Measurements from ENCODE around the gene EFNA2. TPM values are rescaled to one million over a fixed set of nuclear protein-coding genes. Genes with fewer than 3 reads are reported as not detected.

The EFNA2 gene
- total RNA-seq, result not detected
- polyA plus RNA-seq, result not detected
- total RNA-seq, result 0 to 0.09 (median 0) reads per million in 6 experiments

DNA sequence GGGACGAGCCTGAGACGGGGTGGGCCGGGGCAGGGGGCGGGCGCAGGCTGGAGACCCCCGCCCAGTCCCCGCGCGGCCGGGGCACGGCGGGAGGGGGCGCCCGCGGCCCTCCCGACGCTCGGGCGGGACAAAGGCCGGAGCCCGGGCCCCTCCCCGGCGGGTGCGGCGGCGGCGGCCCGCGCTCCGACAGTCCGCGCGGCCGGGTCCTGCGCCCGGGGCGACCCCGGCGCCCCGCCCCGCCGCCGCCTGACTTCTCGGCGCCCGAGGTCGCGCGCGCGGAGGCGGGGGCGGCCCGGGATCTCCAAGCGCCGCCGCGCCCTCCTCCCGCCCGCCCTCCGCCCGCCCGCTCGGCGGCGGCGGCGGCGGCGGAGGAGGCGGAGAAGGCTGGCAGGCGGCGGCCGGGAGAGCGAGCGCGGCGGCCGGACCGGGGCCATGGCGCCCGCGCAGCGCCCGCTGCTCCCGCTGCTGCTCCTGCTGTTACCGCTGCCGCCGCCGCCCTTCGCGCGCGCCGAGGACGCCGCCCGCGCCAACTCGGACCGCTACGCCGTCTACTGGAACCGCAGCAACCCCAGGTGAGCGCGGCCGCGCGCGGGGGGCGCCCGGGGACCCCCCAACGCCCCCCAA lies at the start of gene EFNA2:
TSS of gene EFNA2 (plus strand) at position 137 of the 624 bp plus-strand sequence. CDS start at position 433, 296 bp downstream.
- Mint-ChIP-seq H3K36me3 (peaks cover 0 to 6% (median 0%) of the 10 kb centered on the region in 3 donors), H3K27ac (peak within 1 kb of the TSS in 3 of 10 donors; percentile 17 to 56 (median 28)), H3K4me1 (peaks cover 1 to 11% (median 8%) of the 10 kb centered on the region in 4 donors), H3K9me3 (no peaks in the 10 kb centered on the region), H3K27me3 (peaks cover 9 to 42% (median 20%) of the 10 kb centered on the region in 5 donors), H3K4me3 (peak within 1 kb of the TSS; percentile 15 to 82 (median 60))
- DNase-seq (no peak), ATAC-seq (peak; percentile 36 to 56)
- POLR2A ChIA-PET, result no interaction called here

DNA sequence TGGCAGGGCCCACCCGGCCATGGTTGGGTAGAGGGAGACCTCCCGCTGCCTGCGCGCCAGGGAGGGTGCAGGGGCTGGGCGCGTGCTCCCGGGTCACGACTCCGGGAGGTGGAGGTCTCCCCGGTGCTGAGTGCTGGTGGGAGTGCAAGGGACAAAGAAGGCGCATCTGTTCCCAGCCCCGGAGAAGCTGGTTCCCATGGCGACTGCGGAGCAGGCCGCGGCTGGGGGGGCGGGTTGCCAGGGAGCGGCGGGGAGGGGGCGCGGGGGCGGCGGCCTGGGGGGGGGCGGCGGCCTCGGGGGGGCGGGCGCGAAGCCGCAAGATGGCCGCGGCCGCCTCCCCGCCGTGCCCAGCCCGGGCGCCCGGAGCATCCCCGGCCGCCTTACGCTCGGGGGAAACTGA lies 49.1 kb upstream of the EFNA2 start:
- ATAC-seq (no peak), DNase-seq (no peak)
- H3K36me3 Mint-ChIP-seq, result peaks cover 0 to 2% (median 0%) of the 10 kb centered on the region in 3 donors
- no peaks in the 10 kb centered on the region for H3K9me3 Mint-ChIP-seq
- H3K4me3 Mint-ChIP-seq, result peak overlapping the region in 5 of 10 donors; percentile 2 to 55 (median 23)
- POLR2A ChIA-PET, result no interaction called here
- peaks cover 10 to 25% (median 24%) of the 10 kb centered on the region in 4 donors for H3K4me1 Mint-ChIP-seq
- no peak overlapping the region for H3K27ac Mint-ChIP-seq
- H3K27me3 Mint-ChIP-seq, result peaks cover 2 to 10% (median 7%) of the 10 kb centered on the region in 5 donors

DNA sequence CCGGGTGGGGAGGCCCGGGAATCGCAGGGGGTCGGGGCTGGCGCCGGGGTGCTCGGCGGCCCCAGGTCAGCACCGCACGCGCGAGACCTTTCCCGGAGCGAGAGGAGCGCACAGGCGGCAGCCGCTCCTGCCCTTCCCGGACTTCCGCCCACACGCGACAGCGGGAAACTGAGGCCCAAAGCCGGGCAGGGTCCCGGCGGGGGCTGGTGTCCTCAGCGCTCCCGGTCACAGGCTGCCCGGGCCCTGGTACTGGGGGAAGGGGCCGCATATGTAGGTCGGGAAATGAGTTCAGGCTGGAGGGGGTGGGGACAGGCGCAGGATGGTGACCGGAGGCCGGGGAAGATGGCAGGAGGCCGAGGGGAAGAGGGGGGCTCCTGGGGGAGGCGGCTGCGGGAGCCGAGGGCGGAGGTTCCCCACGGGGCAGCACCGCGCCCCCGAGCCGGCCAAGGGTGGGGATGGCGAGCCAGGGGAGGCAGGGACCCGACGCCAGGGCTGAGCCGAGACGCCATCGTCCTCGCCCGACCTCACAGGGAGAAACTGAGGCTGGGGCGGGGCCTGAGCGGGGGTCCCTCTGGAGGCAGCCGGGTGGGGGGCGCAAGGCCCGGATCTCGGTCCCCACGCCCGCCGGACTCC lies 48.5 kb upstream of the EFNA2 start:
- Mint-ChIP-seq H3K4me1 (peaks cover 10 to 27% (median 26%) of the 10 kb centered on the region in 4 donors), H3K27ac (no peak overlapping the region), H3K9me3 (no peaks in the 10 kb centered on the region), H3K27me3 (peaks cover 2 to 10% (median 7%) of the 10 kb centered on the region in 5 donors), H3K36me3 (peaks cover 0 to 2% (median 0%) of the 10 kb centered on the region in 3 donors), H3K4me3 (peak overlapping the region in 7 of 10 donors; percentile 33 to 66 (median 56))
- DNase-seq (no peak), ATAC-seq (no peak)
- POLR2A ChIA-PET, result no interaction called here

DNA sequence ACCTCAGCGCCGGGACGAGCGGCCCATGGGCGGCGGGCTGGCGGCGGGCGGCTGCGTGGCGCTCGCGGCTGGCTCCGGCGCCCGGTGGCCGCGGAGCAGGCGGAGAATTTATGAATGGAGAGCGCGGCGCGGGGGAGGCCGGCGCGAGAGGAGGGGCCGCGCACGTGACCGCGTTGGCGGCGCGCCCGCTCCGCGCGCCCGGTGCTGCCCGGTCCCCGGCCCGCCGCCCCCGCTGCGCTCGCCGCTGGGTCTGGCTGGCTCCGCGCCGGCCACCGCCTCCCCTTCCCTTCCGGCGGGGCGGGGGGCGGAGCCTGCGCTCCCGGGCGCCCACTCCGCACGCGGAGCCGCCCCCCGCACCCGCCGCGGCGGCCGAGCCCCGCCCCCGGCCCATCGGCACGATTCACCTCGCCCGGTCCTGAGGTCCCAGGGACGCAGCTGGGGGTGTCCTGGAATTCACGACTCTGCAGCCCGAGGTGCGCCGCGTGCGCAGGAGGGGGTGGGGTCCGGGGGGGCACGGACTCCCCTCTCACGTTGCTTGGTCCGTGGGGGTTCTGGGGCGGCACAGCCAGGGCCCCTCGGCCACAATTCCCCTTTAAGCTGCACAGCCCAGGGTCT lies 47.8 kb upstream of the EFNA2 start, which contains the start of gene CBARP:
TSS of gene CBARP (minus strand) at position 252 of the 615 bp plus-strand sequence. CDS start 1,905 bp downstream, outside the sequence.
- peak in 2 of 10 donors; percentile 45 to 54 for DNase-seq
- Mint-ChIP-seq H3K27me3 (peaks cover 2 to 10% (median 7%) of the 10 kb centered on the region in 5 donors), H3K4me1 (peaks cover 10 to 34% (median 34%) of the 10 kb centered on the region in 4 donors), H3K27ac (peak within 1 kb of the TSS; percentile 25 to 93 (median 86)), H3K4me3 (peak within 1 kb of the TSS; percentile 68 to 91 (median 83)), H3K9me3 (no peaks in the 10 kb centered on the region), H3K36me3 (peaks cover 0 to 2% (median 0%) of the 10 kb centered on the region in 3 donors)
- peak in 1 of 2 donors; percentile 3 for ATAC-seq
- POLR2A ChIA-PET, result interaction anchor here (1.0 to 10.1 kb wide), 3 partner anchors 15 to 34 kb away, joined by 3 to 594 read pairs (median 4); partner anchors contain the start of gene CIRBP

DNA sequence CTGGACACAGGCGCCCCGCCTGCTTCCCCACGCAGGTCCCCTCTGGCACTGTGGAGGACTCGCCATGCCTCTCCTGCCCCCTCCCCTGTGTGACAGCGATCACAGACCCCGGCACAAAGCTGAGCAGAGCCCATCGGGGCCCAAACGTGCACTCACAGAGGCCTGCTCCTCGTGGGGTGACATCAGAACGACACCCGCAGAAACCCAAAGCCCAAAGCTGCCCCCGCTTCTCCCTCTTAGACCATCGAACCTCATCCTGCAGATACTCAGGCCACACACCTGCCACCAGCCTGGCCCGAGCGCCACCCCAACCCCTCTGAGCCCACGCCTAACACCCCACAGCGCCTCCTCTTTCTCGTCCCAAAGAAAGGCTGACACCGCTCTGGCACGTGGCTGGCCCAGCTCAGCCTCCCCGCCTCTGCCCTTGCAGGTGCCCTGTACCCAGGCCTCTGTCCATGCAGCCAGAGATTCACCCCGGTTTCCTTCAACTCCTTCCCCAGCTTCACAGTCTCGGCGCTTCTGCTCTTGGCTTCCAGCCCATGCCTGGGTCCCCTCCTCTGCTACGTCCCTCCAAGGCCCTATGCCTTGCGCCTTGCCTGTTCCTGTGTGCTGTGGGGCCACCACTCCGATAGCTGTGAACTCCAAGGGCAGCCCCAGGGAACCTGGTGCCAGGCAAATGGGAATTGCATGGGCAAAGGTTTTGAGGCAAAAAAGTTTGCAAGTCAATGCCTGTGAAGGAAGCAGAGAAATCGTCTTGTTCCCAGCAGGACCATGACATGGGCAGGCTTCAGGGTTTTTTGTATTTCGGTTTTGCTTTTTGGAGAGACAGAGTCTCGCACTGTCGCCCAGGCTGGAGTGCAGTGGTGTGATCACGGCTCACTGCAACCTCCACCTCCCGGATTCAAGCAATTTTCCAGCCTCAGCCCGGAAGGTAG lies 47.0 kb upstream of the EFNA2 start:
- ATAC-seq, result no peak
- POLR2A ChIA-PET, result interaction anchor here (0.6 to 10.1 kb wide), 6 partner anchors 16 to 295 kb away, joined by 3 to 594 read pairs (median 4); partner anchors contain the start of gene CIRBP
- H3K4me3 Mint-ChIP-seq, result peak overlapping the region; percentile 68 to 91 (median 83)
- H3K36me3 Mint-ChIP-seq, result peaks cover 0 to 2% (median 0%) of the 10 kb centered on the region in 3 donors
- peak overlapping the region; percentile 25 to 93 (median 86) for H3K27ac Mint-ChIP-seq
- no peak for DNase-seq
- peaks cover 10 to 42% (median 38%) of the 10 kb centered on the region in 4 donors for H3K4me1 Mint-ChIP-seq
- no peaks in the 10 kb centered on the region for H3K9me3 Mint-ChIP-seq
- H3K27me3 Mint-ChIP-seq, result peaks cover 2 to 10% (median 7%) of the 10 kb centered on the region in 5 donors

DNA sequence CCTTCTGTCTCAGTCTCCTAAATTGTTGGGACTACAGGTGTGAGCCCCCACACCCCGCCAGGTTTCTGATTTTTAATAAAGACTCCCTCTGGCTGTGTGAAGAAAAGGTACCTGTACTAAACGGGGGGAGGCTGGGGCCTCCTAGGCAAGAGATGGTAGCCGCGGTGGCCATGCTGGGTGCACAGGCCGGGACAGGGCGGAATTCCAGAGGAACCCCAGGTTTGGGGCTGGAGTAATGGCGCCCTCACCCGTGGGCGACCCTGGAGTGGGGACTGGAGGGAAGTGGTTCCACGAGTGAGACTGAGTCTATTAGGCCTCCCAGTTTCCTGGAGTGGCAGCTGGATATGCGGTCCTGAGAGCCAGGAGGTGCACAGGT lies 46.3 kb upstream of the EFNA2 start:
- ATAC-seq (no peak), DNase-seq (no peak)
- peaks cover 2 to 10% (median 7%) of the 10 kb centered on the region in 5 donors for H3K27me3 Mint-ChIP-seq
- H3K9me3 Mint-ChIP-seq, result no peaks in the 10 kb centered on the region
- H3K27ac Mint-ChIP-seq, result peak overlapping the region; percentile 43 to 93 (median 84)
- POLR2A ChIA-PET, result interaction anchor here (1.0 to 10.1 kb wide), 2 partner anchors 26 to 126 kb away, joined by 5 to 594 read pairs; partner anchors contain the start of gene CIRBP
- H3K4me1 Mint-ChIP-seq, result peaks cover 10 to 44% (median 39%) of the 10 kb centered on the region in 4 donors
- H3K36me3 Mint-ChIP-seq, result peaks cover 0 to 2% (median 0%) of the 10 kb centered on the region in 3 donors
- peak overlapping the region; percentile 28 to 91 (median 83) for H3K4me3 Mint-ChIP-seq

DNA sequence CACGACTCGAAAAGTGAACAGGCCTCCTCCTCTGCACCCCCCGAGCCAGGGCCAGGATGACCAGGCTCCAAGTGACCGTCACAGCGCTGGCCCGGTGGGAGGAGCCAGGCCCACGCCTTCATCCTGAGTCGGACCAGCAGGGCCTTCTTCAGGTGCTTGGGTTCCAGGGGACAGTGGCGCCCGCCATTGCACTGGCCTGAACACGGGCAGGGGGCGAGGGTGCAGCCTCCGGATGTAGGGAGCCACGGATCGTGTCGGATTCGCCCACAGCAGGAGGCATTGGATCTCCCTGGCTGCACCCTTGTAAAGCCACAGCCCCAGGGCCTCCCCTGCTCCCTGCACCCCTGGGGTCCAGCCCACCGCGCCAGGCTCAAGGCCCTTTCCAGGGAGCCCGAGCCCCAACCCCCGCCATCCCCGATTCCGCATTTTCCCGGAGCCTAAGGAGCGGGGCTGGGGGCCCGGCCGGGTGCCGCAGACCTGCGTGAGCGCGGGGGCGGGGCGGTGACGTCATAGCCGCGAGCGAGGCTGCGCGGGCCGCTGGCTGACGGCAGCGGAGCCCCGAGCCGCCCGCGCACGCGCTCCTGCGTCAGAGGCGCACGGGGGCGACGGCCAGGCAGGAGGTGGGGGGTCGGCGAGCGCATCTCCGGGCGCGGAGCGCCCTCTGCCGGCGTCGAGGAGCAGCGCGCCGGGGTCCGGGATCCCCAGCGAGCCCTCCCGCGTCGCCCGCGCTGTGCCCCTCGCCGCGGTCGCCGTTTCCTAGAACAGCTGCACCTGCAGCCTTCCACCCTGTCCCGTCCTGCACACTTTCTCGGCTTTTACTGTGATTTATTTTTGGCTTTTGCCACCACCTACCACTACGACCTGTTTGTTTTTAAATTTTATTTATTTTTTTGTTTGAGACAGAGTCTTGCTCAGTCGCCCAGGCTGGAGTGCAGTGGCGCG lies 45.6 kb upstream of the EFNA2 start:
- POLR2A ChIA-PET, result interaction anchor here (0.6 to 10.1 kb wide), 6 partner anchors 25 to 319 kb away, joined by 3 to 594 read pairs (median 3); partner anchors contain the start of genes CIRBP and FAM174C
- H3K27ac Mint-ChIP-seq, result peak overlapping the region in 8 of 10 donors; percentile 76 to 93 (median 88)
- peaks cover 13 to 48% (median 43%) of the 10 kb centered on the region in 4 donors for H3K4me1 Mint-ChIP-seq
- H3K4me3 Mint-ChIP-seq, result peak overlapping the region in 8 of 10 donors; percentile 10 to 84 (median 56)
- peaks cover 2 to 10% (median 7%) of the 10 kb centered on the region in 5 donors for H3K27me3 Mint-ChIP-seq
- H3K9me3 Mint-ChIP-seq, result no peaks in the 10 kb centered on the region
- ATAC-seq (peak; percentile 58 to 62), DNase-seq (peak; percentile 88 to 99 (median 95))
- H3K36me3 Mint-ChIP-seq, result peaks cover 0 to 2% (median 0%) of the 10 kb centered on the region in 3 donors

DNA sequence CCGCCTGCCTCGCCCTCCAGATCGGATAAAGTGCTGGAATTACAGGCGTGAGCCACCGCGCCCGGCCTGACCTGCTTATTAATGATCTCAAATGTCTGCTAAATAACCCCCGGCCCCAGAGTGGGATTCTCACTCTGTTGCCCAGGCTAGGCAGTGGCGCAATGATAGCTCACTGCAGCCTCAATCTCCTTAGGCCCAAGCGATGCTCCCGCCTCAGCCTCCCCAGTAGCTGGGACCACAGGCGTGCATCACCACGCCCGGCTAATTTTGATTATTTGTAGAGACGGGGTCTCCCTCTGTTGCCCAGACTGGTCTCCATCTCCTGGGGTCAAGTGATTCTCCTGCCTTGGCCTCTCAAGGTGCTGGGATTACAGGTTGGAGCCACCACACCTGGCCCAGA lies 44.7 kb upstream of the EFNA2 start:
- POLR2A ChIA-PET, result interaction anchor here (0.6 to 10.1 kb wide), 14 partner anchors 24 to 416 kb away, joined by 3 to 594 read pairs (median 4); partner anchors contain the start of genes ARHGAP45, CIRBP and FAM174C
- H3K36me3 Mint-ChIP-seq, result peaks cover 0 to 2% (median 0%) of the 10 kb centered on the region in 3 donors
- peaks cover 13 to 48% (median 43%) of the 10 kb centered on the region in 4 donors for H3K4me1 Mint-ChIP-seq
- DNase-seq, result no peak
- no peaks in the 10 kb centered on the region for H3K9me3 Mint-ChIP-seq
- peak overlapping the region in 8 of 10 donors; percentile 86 to 98 (median 95) for H3K27ac Mint-ChIP-seq
- peak overlapping the region; percentile 18 to 95 (median 87) for H3K4me3 Mint-ChIP-seq
- no peak for ATAC-seq
- H3K27me3 Mint-ChIP-seq, result peaks cover 2 to 9% (median 7%) of the 10 kb centered on the region in 5 donors

DNA sequence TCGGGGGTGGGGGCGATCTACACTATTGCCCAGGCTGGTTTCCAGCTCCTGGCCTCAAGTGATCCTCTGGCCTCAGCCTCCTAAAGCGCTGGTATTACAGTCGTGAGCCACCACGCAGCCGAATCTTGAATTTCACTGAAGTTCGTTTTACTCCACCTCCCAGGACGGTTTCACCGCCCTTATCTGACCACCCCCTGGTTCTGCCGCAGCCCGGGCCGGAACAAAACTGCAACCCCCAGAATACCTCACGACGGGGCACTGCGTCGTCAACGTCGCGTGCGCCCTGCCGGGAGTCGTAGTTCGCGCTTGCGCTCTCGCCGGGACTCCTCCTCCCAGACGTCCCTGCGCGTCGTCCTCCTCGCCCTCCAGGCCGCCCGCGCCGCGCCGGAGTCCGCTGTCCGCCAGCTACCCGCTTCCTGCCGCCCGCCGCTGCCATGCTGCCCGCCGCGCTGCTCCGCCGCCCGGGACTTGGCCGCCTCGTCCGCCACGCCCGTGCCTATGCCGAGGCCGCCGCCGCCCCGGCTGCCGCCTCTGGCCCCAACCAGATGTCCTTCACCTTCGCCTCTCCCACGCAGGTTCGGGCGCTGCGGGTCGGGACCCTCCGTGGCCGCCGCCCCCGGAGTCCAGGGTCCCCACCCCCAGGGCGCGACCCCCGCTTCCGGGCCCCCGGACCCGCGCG lies 44.1 kb upstream of the EFNA2 start, which contains the start of gene ATP5F1D:
TSS of gene ATP5F1D (plus strand) at position 335 of the 679 bp plus-strand sequence. CDS start at position 435, 100 bp downstream.
- DNase-seq (peak; percentile 79 to 93 (median 86)), ATAC-seq (peak; percentile 64 to 66)
- POLR2A ChIA-PET, result interaction anchor here (0.7 to 10.1 kb wide), 10 partner anchors 24 to 317 kb away, joined by 3 to 594 read pairs (median 4); partner anchors contain the start of genes ARHGAP45, CIRBP and FAM174C
- peak within 1 kb of the TSS; percentile 86 to 98 (median 94) for H3K27ac Mint-ChIP-seq
- H3K4me1 Mint-ChIP-seq, result peaks cover 13 to 48% (median 44%) of the 10 kb centered on the region in 4 donors
- H3K4me3 Mint-ChIP-seq, result peak within 1 kb of the TSS; percentile 79 to 96 (median 88)
- H3K9me3 Mint-ChIP-seq, result no peaks in the 10 kb centered on the region
- peaks cover 2 to 9% (median 7%) of the 10 kb centered on the region in 5 donors for H3K27me3 Mint-ChIP-seq
- peaks cover 0 to 2% (median 0%) of the 10 kb centered on the region in 3 donors for H3K36me3 Mint-ChIP-seq
